ENCODE data around the gene PLET1. TPM values are rescaled to one million over a fixed set of nuclear protein-coding genes. Genes with fewer than 3 reads are reported as not detected.

PLET1 gene
- polyA plus RNA-seq, 1 donor (not counting 4 experiments of a cell fraction or from before 2014, with no cell fraction given) = not detected

DNA sequence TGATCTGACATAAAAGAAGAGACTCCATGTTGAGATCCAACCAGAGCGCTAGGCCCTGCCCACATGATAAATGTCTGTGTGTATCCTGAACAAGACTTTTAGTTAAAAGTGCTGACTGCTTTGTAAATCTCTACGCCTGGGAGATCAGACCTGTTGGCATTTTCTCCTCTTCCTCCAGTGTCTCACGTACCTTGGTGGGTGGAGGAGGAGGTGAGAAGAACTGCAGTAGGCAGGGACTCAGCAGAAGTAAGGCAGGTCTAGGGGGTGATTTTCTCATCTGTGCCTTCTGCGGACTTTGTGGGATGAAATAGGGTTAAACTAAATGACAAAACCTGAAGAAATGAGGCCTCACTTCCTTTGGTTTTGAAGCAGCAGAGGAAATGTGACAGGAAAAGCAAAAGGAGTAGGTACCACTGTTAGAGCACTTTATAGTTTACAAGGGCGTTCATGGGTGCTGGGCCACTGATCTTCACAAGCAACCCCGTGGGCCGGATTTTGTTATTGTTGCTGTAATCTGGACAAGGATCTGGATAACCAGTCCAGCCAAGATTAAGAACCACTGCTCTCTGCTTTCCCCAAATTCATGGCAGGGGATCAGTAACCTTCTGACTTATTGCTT is 36.7 kb upstream of the PLET1 start:
- H3K4me2 ChIP-seq (ENCODE audit: control insufficient read depth, extremely low read depth, insufficient read depth, low read depth, low read length) = no peak overlapping the region
- dilution Hi-C loops (cut with MboI; ENCODE audit: extremely low pct_ligation_motif_present, low sequenced_read_pairs) = no loop called here
- no peak overlapping the region for H3K4me3 ChIP-seq (ENCODE audit: control insufficient read depth in 2 of 3, extremely low read depth in 1 of 3, insufficient read depth in 2 of 3, low read depth in 1 of 3, low read length in 3 of 3)
- H3K79me2 ChIP-seq (ENCODE audit: control insufficient read depth, insufficient read depth, low read length) = no peaks in the 10 kb centered on the region
- no peaks in the 10 kb centered on the region for H3K36me3 ChIP-seq (ENCODE audit: control insufficient read depth in 2 of 2, extremely low read depth in 1 of 2, insufficient read depth in 2 of 2, low read length in 2 of 2)
- no peak overlapping the region for H2AFZ ChIP-seq (ENCODE audit: control insufficient read depth, low read length)
- H3K4me1 ChIP-seq (ENCODE audit: control insufficient read depth, extremely low read depth, insufficient read depth, low read length) = peaks cover 14% of the 10 kb centered on the region
- no peak overlapping the region for H3K9ac ChIP-seq (ENCODE audit: control insufficient read depth, extremely low read depth, insufficient read depth, low read length)
- DNase-seq (ENCODE audit: low read depth, low spot score) (no peak), FAIRE-seq (no peak)
- H3K27me3 ChIP-seq (ENCODE audit: control insufficient read depth, extremely low read depth, insufficient read depth, low read length) = no peaks in the 10 kb centered on the region
- H3K9me3 ChIP-seq (ENCODE audit: control insufficient read depth, low read depth, low read length) = no peaks in the 10 kb centered on the region
- no peaks in the 10 kb centered on the region for H4K20me1 ChIP-seq (ENCODE audit: control insufficient read depth, extremely low read depth, insufficient read depth, low read length)
- no peak overlapping the region for H3K27ac ChIP-seq (ENCODE audit: control insufficient read depth, insufficient read depth, low read length)
- no peak for TF ChIP-seq CTCF (optimal IDR thresholded peaks at IDR 0.05 in 1 of 3, IDR thresholded peaks at IDR 0.05 in 1 of 3, conservative IDR thresholded peaks at IDR 0.05 in 1 of 3; ENCODE audit: extremely low read depth in 1 of 3, insufficient read depth in 2 of 3, low read length in 3 of 3)
- no peak for TF ChIP-seq EZH2 (IDR thresholded peaks at IDR 0.05; ENCODE audit: low read length)
- H3K9me1 ChIP-seq (ENCODE audit: control insufficient read depth, extremely low read depth, insufficient read depth, low read length) = no peaks in the 10 kb centered on the region

GRCh38 chr11:112296044-112296443 is 35.4 kb upstream of the PLET1 start:
- Histone ChIP-seq H3K79me2 (ENCODE audit: control insufficient read depth, insufficient read depth, low read length) (no peaks in the 10 kb centered on the region), H3K36me3 (ENCODE audit: control insufficient read depth in 2 of 2, extremely low read depth in 1 of 2, insufficient read depth in 2 of 2, low read length in 2 of 2) (no peaks in the 10 kb centered on the region), H3K27me3 (ENCODE audit: control insufficient read depth, extremely low read depth, insufficient read depth, low read length) (no peaks in the 10 kb centered on the region), H3K9me3 (ENCODE audit: control insufficient read depth, low read depth, low read length) (no peaks in the 10 kb centered on the region), H3K4me1 (ENCODE audit: control insufficient read depth, extremely low read depth, insufficient read depth, low read length) (peaks cover 15% of the 10 kb centered on the region), H2AFZ (ENCODE audit: control insufficient read depth, low read length) (no peak overlapping the region), H3K9me1 (ENCODE audit: control insufficient read depth, extremely low read depth, insufficient read depth, low read length) (no peaks in the 10 kb centered on the region), H3K4me2 (ENCODE audit: control insufficient read depth, extremely low read depth, insufficient read depth, low read depth, low read length) (no peak overlapping the region), H3K4me3 (ENCODE audit: control insufficient read depth in 2 of 3, extremely low read depth in 1 of 3, insufficient read depth in 2 of 3, low read depth in 1 of 3, low read length in 3 of 3) (no peak overlapping the region), H3K27ac (ENCODE audit: control insufficient read depth, insufficient read depth, low read length) (no peak overlapping the region), H3K9ac (ENCODE audit: control insufficient read depth, extremely low read depth, insufficient read depth, low read length) (no peak overlapping the region), H4K20me1 (ENCODE audit: control insufficient read depth, extremely low read depth, insufficient read depth, low read length) (no peaks in the 10 kb centered on the region)
- DNase-seq (ENCODE audit: low read depth, low spot score) = no peak
- no peak for TF ChIP-seq CTCF (optimal IDR thresholded peaks at IDR 0.05 in 1 of 3, IDR thresholded peaks at IDR 0.05 in 1 of 3, conservative IDR thresholded peaks at IDR 0.05 in 1 of 3; ENCODE audit: extremely low read depth in 1 of 3, insufficient read depth in 2 of 3, low read length in 3 of 3)
- TF ChIP-seq EZH2 (IDR thresholded peaks at IDR 0.05; ENCODE audit: low read length) = no peak
- dilution Hi-C loops (cut with MboI; ENCODE audit: extremely low pct_ligation_motif_present, low sequenced_read_pairs) = no loop called here
- FAIRE-seq = no peak

Data from keratinocyte (primary cell).